Measurements from ENCODE around the gene CLDN6.
A peak's percentile ranks its signal among the peaks of the same experiment; 100 is the strongest.

CLDN6 gene

DNA sequence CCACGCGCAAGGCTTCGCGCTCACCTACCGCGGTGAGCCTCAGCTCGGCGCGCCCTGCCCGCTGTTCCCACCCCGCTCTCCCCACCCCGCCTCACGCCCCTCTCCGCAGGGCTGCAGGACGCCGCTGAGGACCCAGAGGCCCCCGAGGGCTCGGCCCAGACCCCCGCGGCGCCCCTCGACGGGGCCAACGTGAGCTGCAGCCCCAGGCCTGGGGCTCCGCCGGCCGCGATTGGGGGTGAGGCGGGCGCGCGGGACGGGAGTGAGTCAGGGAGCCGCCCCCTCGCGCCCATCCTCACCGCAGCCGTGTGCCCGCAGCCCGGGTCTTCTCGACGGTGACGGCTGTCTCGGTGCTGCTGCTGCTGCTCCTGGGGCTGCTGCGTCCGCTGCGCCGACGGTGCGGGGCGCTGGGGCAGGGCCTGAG, 50.8 kb downstream of the CLDN6 start:
- Histone ChIP-seq H3K27me3 (ENCODE audit: control insufficient read depth in 1 of 2, insufficient read depth in 2 of 2, low read length in 2 of 2) (peaks cover 49 to 77% of the 10 kb centered on the region in 2 donors), H3K27ac (ENCODE audit: low read length) (no peak overlapping the region), H3K9ac (ENCODE audit: low read length in 2 of 2) (no peak overlapping the region), H3K9me3 (ENCODE audit: control insufficient read depth in 2 of 2, low read length in 2 of 2) (no peaks in the 10 kb centered on the region), H3K4me3 (ENCODE audit: low read length in 2 of 2) (peak overlapping the region in 1 of 2 donors; percentile 49), H3K4me1 (ENCODE audit: control insufficient read depth, insufficient read depth, low read length) (peaks cover 54% of the 10 kb centered on the region), H3K36me3 (ENCODE audit: control insufficient read depth in 2 of 2, insufficient read depth in 2 of 2, low read length in 2 of 2) (no peaks in the 10 kb centered on the region)

GRCh38 chr16:2966808-2967191, 51.2 kb downstream of the CLDN6 start:
- peaks cover 54% of the 10 kb centered on the region for H3K4me1 ChIP-seq (ENCODE audit: control insufficient read depth, insufficient read depth, low read length)
- peaks cover 52 to 82% of the 10 kb centered on the region in 2 donors for H3K27me3 ChIP-seq (ENCODE audit: control insufficient read depth in 1 of 2, insufficient read depth in 2 of 2, low read length in 2 of 2)
- H3K27ac ChIP-seq (ENCODE audit: low read length), result no peak overlapping the region
- no peaks in the 10 kb centered on the region for H3K36me3 ChIP-seq (ENCODE audit: control insufficient read depth in 2 of 2, insufficient read depth in 2 of 2, low read length in 2 of 2)
- no peaks in the 10 kb centered on the region for H3K9me3 ChIP-seq (ENCODE audit: control insufficient read depth in 2 of 2, low read length in 2 of 2)
- H3K9ac ChIP-seq (ENCODE audit: low read length in 2 of 2), result no peak overlapping the region
- peak overlapping the region in 1 of 2 donors; percentile 49 for H3K4me3 ChIP-seq (ENCODE audit: low read length in 2 of 2)

DNA sequence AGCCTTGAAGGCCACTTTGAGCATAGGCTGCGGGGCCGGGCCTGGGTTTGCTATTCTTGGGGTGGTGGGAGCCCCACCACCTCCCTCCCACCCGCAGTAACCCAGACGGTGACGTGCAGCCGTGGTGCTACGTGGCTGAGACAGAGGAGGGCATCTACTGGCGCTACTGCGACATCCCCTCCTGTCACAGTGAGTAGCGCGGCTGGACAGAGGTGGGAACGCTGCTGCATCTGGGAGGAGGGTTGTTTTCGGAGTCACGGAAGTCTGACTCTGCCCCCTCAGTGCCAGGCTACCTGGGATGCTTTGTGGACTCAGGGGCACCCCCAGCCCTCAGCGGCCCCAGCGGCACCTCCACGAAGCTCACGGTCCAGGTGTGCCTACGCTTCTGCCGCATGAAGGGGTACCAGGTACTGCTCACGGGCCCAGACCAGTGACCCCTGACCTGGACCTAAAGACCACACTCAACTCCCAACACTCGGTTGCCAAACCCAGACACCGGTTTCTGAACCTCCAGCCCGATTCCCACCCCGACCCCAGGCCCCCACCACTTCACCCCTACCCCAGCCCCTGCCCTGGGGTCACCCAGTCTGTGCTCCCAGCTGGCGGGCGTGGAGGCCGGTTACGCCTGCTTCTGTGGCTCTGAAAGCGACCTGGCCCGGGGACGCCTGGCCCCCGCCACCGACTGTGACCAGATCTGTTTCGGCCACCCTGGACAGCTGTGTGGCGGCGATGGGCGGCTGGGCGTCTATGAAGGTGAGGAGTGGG, 51.8 kb downstream of the CLDN6 start:
- H3K36me3 ChIP-seq (ENCODE audit: control insufficient read depth in 2 of 2, insufficient read depth in 2 of 2, low read length in 2 of 2), result no peaks in the 10 kb centered on the region

More for the DNA sequence above, 51.8 kb downstream of the CLDN6 start:
- Histone ChIP-seq H3K27me3 (ENCODE audit: control insufficient read depth in 1 of 2, insufficient read depth in 2 of 2, low read length in 2 of 2) (peaks cover 56 to 83% of the 10 kb centered on the region in 2 donors), H3K9me3 (ENCODE audit: control insufficient read depth in 2 of 2, low read length in 2 of 2) (no peaks in the 10 kb centered on the region), H3K4me1 (ENCODE audit: control insufficient read depth, insufficient read depth, low read length) (peaks cover 54% of the 10 kb centered on the region), H3K27ac (ENCODE audit: low read length) (no peak overlapping the region), H3K4me3 (ENCODE audit: low read length in 2 of 2) (no peak overlapping the region), H3K9ac (ENCODE audit: low read length in 2 of 2) (no peak overlapping the region)
